Ascending aorta (tissue), 2 donors: Measurements from ENCODE around the gene FOXK2. TPM values are rescaled to one million over a fixed set of nuclear protein-coding genes. Genes with fewer than 3 reads are reported as not detected.
A peak's percentile ranks its signal among the peaks of the same experiment; 100 is the strongest.

ENCODE experiments used
- DNase-seq, 2 donors: peaks; one replicate each; pipeline ENCODE4 v3.0.0-alpha.2; 2019; ENCODE audit warnings: low spot score in 2 of 2
- H3K27ac ChIP-seq, 2 donors: fragments of 200-600 bp; sonication (generic); one replicate each; pipeline ENCODE4 v1.5.1; 2016 to 2017; ENCODE audit warnings: mild to moderate bottlenecking in 1 of 2
- H3K27me3 ChIP-seq: fragments of 200-600 bp; sonication (generic); one replicate; pipeline ENCODE4 v1.5.1; 2017
- H3K36me3 ChIP-seq, 2 donors: fragments of 200-600 bp; sonication (generic); one replicate each; pipeline ENCODE4 v1.5.1; 2016
- H3K4me1 ChIP-seq, 2 donors: fragments of 200-600 bp; sonication (generic); one replicate each; pipeline ENCODE4 v1.5.1; 2016 to 2017; ENCODE audit warnings: mild to moderate bottlenecking in 1 of 2
- H3K4me3 ChIP-seq, 2 donors: fragments of 200-600 bp; sonication (generic); one replicate each; pipeline ENCODE4 v1.5.1; 2016 to 2017; ENCODE audit warnings: mild to moderate bottlenecking in 1 of 2
- H3K9me3 ChIP-seq, 2 donors: fragments of 200-600 bp; sonication (generic); one replicate each; pipeline ENCODE4 v1.5.1; 2016
- intact Hi-C: fragments of 100-400 bp; cut with DNase I; formaldehyde crosslinking; loops from one replicate; pipeline ENCODE4 v1.15.1; 2023
- total RNA-seq: library from RNA; depleted of rRNA; stranded (reverse); fragments of >200 nt; gene quantifications from one replicate; pipeline ENCODE4 v1.1.0, GENCODE V29; 2016
- TF ChIP-seq, protein P1 (sequence below), 3 experiments: fragments of 200-600 bp in 2 of 3; fragments of 450-650 bp in 1 of 3; sonication (generic) in 2 of 3; IDR thresholded peaks; one replicate each; pipeline ENCODE4 v1.5.1; 2016 to 2019; ENCODE audit warnings: antibody characterized with exemption in 3 of 3, mild to moderate bottlenecking in 1 of 3, moderate library complexity in 1 of 3

Gene FOXK2
- total RNA-seq, 1 donor from 2014 or later, result 131 TPM

DNA sequence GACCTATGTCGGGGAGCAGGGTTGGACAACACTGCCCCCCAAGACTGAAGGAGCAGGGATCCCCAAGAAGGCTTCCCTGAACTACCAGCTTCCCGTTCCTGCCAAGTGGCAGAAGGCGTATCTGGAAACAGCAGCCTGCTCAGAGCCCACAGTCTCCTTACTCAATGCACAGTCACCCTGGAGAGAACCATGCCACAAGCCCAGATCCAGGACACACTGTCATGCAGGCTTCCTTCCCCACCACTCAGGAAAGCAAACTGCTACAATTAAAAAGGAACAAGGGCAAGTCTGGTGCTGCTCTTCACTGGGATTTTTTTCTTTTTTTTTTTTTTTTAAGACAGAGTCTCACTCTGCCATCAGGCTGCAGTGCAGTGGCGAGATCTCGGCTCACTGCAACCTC is 120.5 kb downstream of the FOXK2 start:
- no peak overlapping the region for H3K4me3 ChIP-seq
- TF ChIP-seq, protein P1, sequence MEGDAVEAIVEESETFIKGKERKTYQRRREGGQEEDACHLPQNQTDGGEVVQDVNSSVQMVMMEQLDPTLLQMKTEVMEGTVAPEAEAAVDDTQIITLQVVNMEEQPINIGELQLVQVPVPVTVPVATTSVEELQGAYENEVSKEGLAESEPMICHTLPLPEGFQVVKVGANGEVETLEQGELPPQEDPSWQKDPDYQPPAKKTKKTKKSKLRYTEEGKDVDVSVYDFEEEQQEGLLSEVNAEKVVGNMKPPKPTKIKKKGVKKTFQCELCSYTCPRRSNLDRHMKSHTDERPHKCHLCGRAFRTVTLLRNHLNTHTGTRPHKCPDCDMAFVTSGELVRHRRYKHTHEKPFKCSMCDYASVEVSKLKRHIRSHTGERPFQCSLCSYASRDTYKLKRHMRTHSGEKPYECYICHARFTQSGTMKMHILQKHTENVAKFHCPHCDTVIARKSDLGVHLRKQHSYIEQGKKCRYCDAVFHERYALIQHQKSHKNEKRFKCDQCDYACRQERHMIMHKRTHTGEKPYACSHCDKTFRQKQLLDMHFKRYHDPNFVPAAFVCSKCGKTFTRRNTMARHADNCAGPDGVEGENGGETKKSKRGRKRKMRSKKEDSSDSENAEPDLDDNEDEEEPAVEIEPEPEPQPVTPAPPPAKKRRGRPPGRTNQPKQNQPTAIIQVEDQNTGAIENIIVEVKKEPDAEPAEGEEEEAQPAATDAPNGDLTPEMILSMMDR (IDR thresholded peaks at IDR 0.05), result no peak
- no peak overlapping the region for H3K27ac ChIP-seq
- intact Hi-C loops, result no loop called here
- H3K9me3 ChIP-seq, result no peaks in the 10 kb centered on the region
- peaks cover 30 to 56% of the 10 kb centered on the region in 2 donors for H3K36me3 ChIP-seq
- H3K4me1 ChIP-seq, result no peaks in the 10 kb centered on the region
- DNase-seq, result no peak
- H3K27me3 ChIP-seq, result no peaks in the 10 kb centered on the region

DNA sequence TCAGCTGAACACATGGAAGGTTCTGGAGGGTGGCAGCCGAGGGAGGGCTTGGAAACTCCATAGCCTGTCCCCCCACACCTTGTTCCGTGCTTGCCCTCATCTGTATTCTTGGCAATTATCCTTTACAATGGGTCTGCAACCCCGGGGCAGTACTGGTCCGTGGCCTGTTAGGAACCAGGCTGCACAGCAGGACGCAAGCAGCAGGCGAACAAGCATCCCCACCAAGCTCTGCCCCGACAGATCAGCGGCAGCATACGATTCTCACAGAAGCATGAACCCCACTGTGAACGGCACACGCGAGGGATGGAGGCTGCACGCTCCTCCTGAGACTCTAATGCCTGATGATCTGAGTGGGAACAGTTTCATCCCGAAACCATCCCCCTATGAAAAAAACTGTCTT is 122.5 kb downstream of the FOXK2 start:
- Histone ChIP-seq H3K36me3 (peaks cover 30 to 56% of the 10 kb centered on the region in 2 donors), H3K27ac (no peak overlapping the region), H3K27me3 (no peaks in the 10 kb centered on the region), H3K4me1 (peaks cover 6 to 13% of the 10 kb centered on the region in 2 donors), H3K9me3 (no peaks in the 10 kb centered on the region), H3K4me3 (no peak overlapping the region)
- TF ChIP-seq, protein P1 (IDR thresholded peaks at IDR 0.05), result no peak
- no peak for DNase-seq
- intact Hi-C loops, result no loop called here

DNA sequence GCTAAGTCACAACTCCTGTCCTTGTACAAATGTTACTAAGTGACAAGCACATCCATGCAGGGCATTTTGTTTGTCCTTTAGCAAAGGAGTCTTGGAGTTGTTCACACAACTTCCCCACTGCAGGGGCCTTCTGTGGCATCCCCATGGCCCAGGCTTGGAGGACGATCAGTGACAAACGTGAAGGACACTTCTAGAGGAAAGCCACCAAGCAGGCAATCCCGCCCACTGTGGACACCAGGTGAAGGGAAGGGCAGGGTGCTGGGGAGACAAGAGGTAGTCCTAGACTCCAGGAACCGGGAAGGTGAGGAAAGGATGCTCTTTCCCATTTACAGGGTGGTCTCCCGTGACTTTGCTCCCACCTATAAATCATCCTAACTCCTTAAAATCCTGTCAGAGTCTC is 124.6 kb downstream of the FOXK2 start:
- TF ChIP-seq, protein P1 (IDR thresholded peaks at IDR 0.05), result no peak
- DNase-seq, result no peak
- intact Hi-C loops, result no loop called here
- H3K9me3 ChIP-seq, result no peaks in the 10 kb centered on the region
- H3K27ac ChIP-seq, result no peak overlapping the region
- H3K36me3 ChIP-seq, result peaks cover 30 to 50% of the 10 kb centered on the region in 2 donors
- peaks cover 6 to 20% of the 10 kb centered on the region in 2 donors for H3K4me1 ChIP-seq
- no peak overlapping the region for H3K4me3 ChIP-seq
- H3K27me3 ChIP-seq, result no peaks in the 10 kb centered on the region

DNA sequence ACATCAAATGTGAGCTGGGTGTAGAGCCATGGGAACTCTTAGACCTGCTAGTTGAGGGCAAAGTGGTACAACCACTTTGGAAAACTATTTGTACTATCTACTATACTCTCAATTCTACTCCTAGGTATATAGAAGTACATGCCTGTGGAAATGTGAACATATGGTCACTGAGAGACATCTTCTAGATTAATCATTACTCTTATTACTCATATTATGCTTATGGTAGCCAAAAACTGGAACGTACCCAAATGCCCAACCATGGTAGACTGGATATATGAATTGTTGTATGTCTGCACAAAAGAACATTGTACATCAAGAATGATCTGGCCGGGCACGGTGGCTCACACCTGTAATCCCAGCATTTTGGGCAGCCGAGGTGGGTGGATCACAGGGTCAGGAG is 126.0 kb downstream of the FOXK2 start:
- H3K4me1 ChIP-seq, result peaks cover 6 to 20% of the 10 kb centered on the region in 2 donors
- no peaks in the 10 kb centered on the region for H3K27me3 ChIP-seq
- no peak for DNase-seq
- no peak overlapping the region for H3K4me3 ChIP-seq
- TF ChIP-seq, protein P1 (IDR thresholded peaks at IDR 0.05), result no peak
- intact Hi-C loops, result no loop called here
- no peak overlapping the region for H3K27ac ChIP-seq
- H3K9me3 ChIP-seq, result no peaks in the 10 kb centered on the region
- H3K36me3 ChIP-seq, result peaks cover 24 to 38% of the 10 kb centered on the region in 2 donors

DNA sequence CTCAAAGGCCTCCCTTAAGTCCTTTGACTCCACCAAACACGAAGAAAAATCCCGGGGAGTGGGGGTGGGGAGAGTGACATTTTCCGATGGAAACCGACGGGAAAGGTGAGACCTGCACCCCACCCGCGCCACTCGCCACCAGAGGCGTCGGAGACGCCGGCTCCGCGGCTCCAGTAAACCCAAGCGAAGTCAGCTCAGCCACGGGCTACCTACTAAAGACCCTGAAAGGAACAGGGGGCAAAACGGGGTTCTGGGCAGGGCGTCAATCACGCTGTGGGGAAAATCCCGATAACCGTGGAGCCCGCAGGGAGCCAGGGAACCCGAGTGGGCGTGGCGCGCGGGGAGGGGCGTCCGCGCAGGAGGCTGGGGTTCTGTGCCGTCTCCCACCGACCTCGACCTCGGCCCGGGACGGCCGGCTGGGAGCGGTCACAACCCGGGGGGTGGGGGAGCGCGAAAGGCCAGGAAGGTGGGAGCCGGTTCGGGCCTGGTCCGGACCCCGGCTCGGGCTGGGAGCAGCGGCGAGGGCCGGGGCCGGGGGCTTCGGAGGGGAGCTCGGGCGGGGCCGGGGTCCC is 128.1 kb downstream of the FOXK2 start:
- peak overlapping the region; percentile 69 to 100 for H3K4me3 ChIP-seq
- H3K27me3 ChIP-seq, result no peaks in the 10 kb centered on the region
- intact Hi-C loops, result loop anchor here (1.0 to 2.0 kb wide), 6 partner anchors 51 to 197 kb away; partner anchors contain the start of genes CYBC1, FN3KRP, NARF and RAB40B
- TF ChIP-seq, protein P1 (IDR thresholded peaks at IDR 0.05), result no peak
- H3K36me3 ChIP-seq, result peaks cover 13 to 17% of the 10 kb centered on the region in 2 donors
- H3K9me3 ChIP-seq, result no peaks in the 10 kb centered on the region
- peaks cover 6 to 20% of the 10 kb centered on the region in 2 donors for H3K4me1 ChIP-seq
- peak overlapping the region; percentile 87 to 100 for H3K27ac ChIP-seq
- DNase-seq, result peak in 1 of 2 donors; percentile 71
